Esophagus squamous epithelium (tissue), 5 donors: ENCODE data around the gene SKAP1. TPM values are rescaled to one million over a fixed set of nuclear protein-coding genes. Genes with fewer than 3 reads are reported as not detected.

ENCODE experiments used
- DNase-seq: peaks from one replicate; lab custom pipeline; 2025; lab: John Stamatoyannopoulos, UW
- H3K27ac ChIP-seq, 4 donors: fragments of 200-600 bp; sonication (generic); one replicate each; pipeline ENCODE4 v1.5.1; 2016 to 2019; ENCODE audit warnings: mild to moderate bottlenecking in 1 of 4
- H3K27me3 ChIP-seq, 4 donors: fragments of 200-600 bp; sonication (generic); 1 replicate in 3 of 4; 2 replicates in 1 of 4; pipeline versions ENCODE4 v1.5.1 to v1.6.0; 2017 to 2021; ENCODE audit warnings: antibody characterized with exemption in 1 of 4
- H3K36me3 ChIP-seq, 3 donors: fragments of 200-600 bp; sonication (generic); one replicate each; pipeline ENCODE4 v1.5.1; 2016 to 2019
- H3K4me1 ChIP-seq, 3 donors: fragments of 200-600 bp; sonication (generic); one replicate each; pipeline ENCODE4 v1.5.1; 2017 to 2019
- H3K4me3 ChIP-seq, 4 donors: fragments of 200-600 bp; sonication (generic); 1 replicate in 3 of 4; 2 replicates in 1 of 4; pipeline ENCODE4 v1.5.1; 2016 to 2019; ENCODE audit warnings: mild to moderate bottlenecking in 2 of 4, moderate library complexity in 1 of 4
- H3K9me3 ChIP-seq, 3 donors: fragments of 200-600 bp; sonication (generic); one replicate each; pipeline ENCODE4 v1.5.1; 2016 to 2019
- CTCF ChIP-seq, 6 experiments: fragments of 450-650 bp in 4 of 6; fragments of 200-600 bp in 2 of 6; sonication (generic) in 2 of 6; IDR thresholded peaks; one replicate each; pipeline ENCODE4 v1.5.1; 2016 to 2019; ENCODE audit warnings: antibody characterized with exemption in 6 of 6, mild to moderate bottlenecking in 4 of 6, moderate library complexity in 4 of 6
- POLR2A ChIP-seq, 4 donors: fragments of 450-650 bp; IDR thresholded peaks; one replicate each; pipeline ENCODE4 v1.6.1; 2017; ENCODE audit warnings: antibody characterized with exemption in 4 of 4, mild to moderate bottlenecking in 4 of 4, moderate library complexity in 3 of 4
- WGBS, 2 donors: methylation state at CpG; one replicate each; pipeline ENCODE4 v1.1.5; 2018; 5-methylcytosine and 5-hydroxymethylcytosine counted together
- intact Hi-C: fragments of 100-400 bp; cut with DNase I; formaldehyde crosslinking; loops from one replicate; pipeline ENCODE4 v1.15.0; 2022
- total RNA-seq, 4 donors: library from RNA; depleted of rRNA; stranded (reverse); fragments of >200 nt; gene quantifications; one replicate each; pipeline ENCODE4 v1.1.0, GENCODE V29; 2016
- donor health status: DM: yes; HTN: yes; CAD: no.

SKAP1 gene
- total RNA-seq, 4 donors from 2014 or later, result 0.83 to 5.1 (median 3.4) TPM; not detected in 1

GRCh38 chr17:48468299-48468698 lies 38.3 kb upstream of the SKAP1 start:
- TF ChIP-seq POLR2A (IDR thresholded peaks at IDR 0.05) (no peak), CTCF (IDR thresholded peaks at IDR 0.05) (no peak)
- Histone ChIP-seq H3K27ac (no peak overlapping the region), H3K27me3 (peaks cover 0 to 76% (median 0%) of the 10 kb centered on the region in 4 donors), H3K4me3 (no peak overlapping the region), H3K4me1 (no peaks in the 10 kb centered on the region), H3K36me3 (no peaks in the 10 kb centered on the region), H3K9me3 (no peaks in the 10 kb centered on the region)
- intact Hi-C loops, result no loop called here
- 78 to 83% methylated on average over 3 to 4 of the region's 4 CpGs for WGBS, 2 donors
- no peak for DNase-seq

- no peak overlapping the region for H3K4me3 ChIP-seq
- H3K4me1 ChIP-seq, result no peaks in the 10 kb centered on the region
- H3K27ac ChIP-seq, result no peak overlapping the region
- DNase-seq, result no peak
- no peaks in the 10 kb centered on the region for H3K9me3 ChIP-seq
- no peaks in the 10 kb centered on the region for H3K36me3 ChIP-seq
- H3K27me3 ChIP-seq, result peaks cover 0 to 74% (median 0%) of the 10 kb centered on the region in 4 donors
- 94% methylated on average over 2 of the region's 2 CpGs; no CpG with 5 or more reads in 1 of the 2 donors for WGBS, 2 donors
- TF ChIP-seq CTCF (IDR thresholded peaks at IDR 0.05) (no peak), POLR2A (IDR thresholded peaks at IDR 0.05) (no peak)
- intact Hi-C loops, result no loop called here
These were observed 35.9 kb upstream of the SKAP1 start for GRCh38 chr17:48465884-48466283.

DNA sequence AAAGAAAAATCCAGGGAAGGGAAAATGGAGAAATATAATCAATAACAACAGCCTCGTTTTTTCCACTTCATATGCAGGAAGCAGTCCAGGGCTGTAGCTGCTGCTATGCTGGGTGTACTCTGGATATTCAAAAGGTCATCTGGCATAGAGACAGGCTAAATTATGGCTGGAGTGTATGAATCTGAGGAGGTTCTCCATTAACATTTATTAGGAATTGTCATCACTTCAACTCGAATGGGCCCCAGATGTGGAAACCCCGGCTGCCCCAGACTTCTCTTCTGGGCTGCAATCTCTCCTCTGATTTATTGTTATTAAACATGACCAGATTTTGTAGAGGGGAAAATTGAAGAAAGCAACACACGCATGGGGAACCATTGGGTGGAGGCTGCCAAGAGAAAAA lies 33.5 kb upstream of the SKAP1 start:
- no peaks in the 10 kb centered on the region for H3K9me3 ChIP-seq
- peaks cover 0 to 86% (median 0%) of the 10 kb centered on the region in 4 donors for H3K27me3 ChIP-seq
- no peaks in the 10 kb centered on the region for H3K36me3 ChIP-seq
- no peaks in the 10 kb centered on the region for H3K4me1 ChIP-seq
- intact Hi-C loops, result no loop called here
- no peak for TF ChIP-seq CTCF (IDR thresholded peaks at IDR 0.05)
- TF ChIP-seq POLR2A (IDR thresholded peaks at IDR 0.05), result no peak
- no peak overlapping the region for H3K4me3 ChIP-seq
- no peak overlapping the region for H3K27ac ChIP-seq
- 58 to 66% methylated on average over 4 of the region's 4 CpGs for WGBS, 2 donors
- DNase-seq, result no peak

DNA sequence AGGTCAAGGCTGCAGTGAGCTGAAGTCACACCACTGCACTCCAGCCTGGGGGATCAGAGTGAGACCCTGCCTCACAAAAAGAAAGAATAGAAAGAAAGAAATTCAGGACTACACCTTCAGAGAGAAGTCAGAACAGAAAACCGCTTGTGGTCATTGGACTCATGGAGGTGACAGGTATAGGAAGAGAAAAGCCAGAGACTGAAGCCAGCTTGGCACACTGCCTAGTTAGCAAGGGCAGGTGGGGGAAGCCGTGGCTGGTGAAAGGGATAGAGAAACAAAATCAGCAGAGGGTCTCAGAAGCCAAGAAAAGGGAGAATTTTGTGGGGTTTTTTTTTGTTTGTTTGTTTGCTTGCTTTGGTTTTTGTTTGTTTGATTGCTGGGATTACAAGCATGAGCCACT lies 32.9 kb upstream of the SKAP1 start:
- no peaks in the 10 kb centered on the region for H3K4me1 ChIP-seq
- H3K9me3 ChIP-seq, result no peaks in the 10 kb centered on the region
- 73 to 80% methylated on average over 2 of the region's 2 CpGs for WGBS, 2 donors
- TF ChIP-seq POLR2A (IDR thresholded peaks at IDR 0.05), result no peak
- no peak for TF ChIP-seq CTCF (IDR thresholded peaks at IDR 0.05)
- no peak overlapping the region for H3K4me3 ChIP-seq
- H3K27me3 ChIP-seq, result peaks cover 0 to 90% (median 0%) of the 10 kb centered on the region in 4 donors
- H3K36me3 ChIP-seq, result no peaks in the 10 kb centered on the region
- intact Hi-C loops, result no loop called here
- DNase-seq, result no peak
- no peak overlapping the region for H3K27ac ChIP-seq

DNA sequence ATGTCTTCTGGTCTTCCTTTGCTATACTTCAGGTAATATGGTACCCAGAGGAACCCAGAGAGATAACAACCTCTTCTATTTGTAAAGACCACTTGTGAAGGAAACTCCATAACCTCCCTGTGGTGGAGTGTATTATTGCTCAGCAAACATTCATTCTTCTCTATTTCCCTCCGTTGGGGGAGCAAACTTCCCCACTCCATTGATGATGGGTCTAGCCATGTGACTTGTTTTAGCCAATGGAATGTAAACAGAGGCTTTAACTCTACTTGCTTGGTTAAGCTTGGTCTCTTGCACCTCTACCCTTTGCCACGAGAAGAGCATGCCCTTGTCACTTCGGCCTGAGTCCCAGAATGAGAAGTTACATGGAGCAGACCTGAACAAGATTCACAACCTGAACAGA lies 30.0 kb upstream of the SKAP1 start:
- no peak for DNase-seq
- TF ChIP-seq POLR2A (IDR thresholded peaks at IDR 0.05) (no peak), CTCF (IDR thresholded peaks at IDR 0.05) (no peak)

More for the DNA sequence above, 30.0 kb upstream of the SKAP1 start:
- H3K36me3 ChIP-seq, result no peaks in the 10 kb centered on the region
- 57 to 77% methylated on average over 3 of the region's 3 CpGs for WGBS, 2 donors
- H3K27me3 ChIP-seq, result peaks cover 0 to 88% (median 0%) of the 10 kb centered on the region in 4 donors
- no peak overlapping the region for H3K4me3 ChIP-seq
- H3K27ac ChIP-seq, result no peak overlapping the region
- peaks cover 0 to 2% (median 0%) of the 10 kb centered on the region in 3 donors for H3K9me3 ChIP-seq
- intact Hi-C loops, result no loop called here
- peaks cover 5 to 13% (median 6%) of the 10 kb centered on the region in 3 donors for H3K4me1 ChIP-seq
